ENCODE measurements around the gene TNFSF12. TPM values are rescaled to one million over a fixed set of nuclear protein-coding genes. Genes with fewer than 3 reads are reported as not detected.

TNFSF12 gene
- total and polyA plus RNA-seq, 2 donors from 2014 or later = 48.0 to 61.8 TPM

GRCh38 chr17:7541074-7541621 is 7.7 kb upstream of the TNFSF12 start:
- H3K4me1 ChIP-seq (ENCODE audit: control insufficient read depth in 2 of 3, insufficient read depth in 2 of 3, low read depth in 1 of 3, low read length in 3 of 3) = peaks cover 0 to 9% (median 3%) of the 10 kb centered on the region in 3 donors
- H3K27ac ChIP-seq (ENCODE audit: low read depth in 2 of 2, low read length in 2 of 2) = no peak overlapping the region
- H3K9ac ChIP-seq (ENCODE audit: low read length in 3 of 3) = no peak overlapping the region
- H3K4me3 ChIP-seq (ENCODE audit: low read length in 3 of 3) = no peak overlapping the region
- H3K9me3 ChIP-seq (ENCODE audit: control insufficient read depth in 2 of 3, insufficient read depth in 1 of 3, low read length in 3 of 3) = peaks cover 0 to 7% (median 0%) of the 10 kb centered on the region in 3 donors
- intact Hi-C loops (cut with DNase I) = no loop called here
- FAIRE-seq = no peak
- H3K36me3 ChIP-seq (ENCODE audit: control insufficient read depth in 2 of 3, insufficient read depth in 3 of 3, low read length in 3 of 3) = no peaks in the 10 kb centered on the region
- DNase-seq = peak in 1 of 5 donors; percentile 34
- TF ChIP-seq CTCF (IDR thresholded peaks at IDR 0.05; ENCODE audit: borderline replicate concordance, extremely low read depth, insufficient read depth) = no peak
- no peaks in the 10 kb centered on the region for H3K27me3 ChIP-seq (ENCODE audit: control insufficient read depth, insufficient read depth, low read length)

GRCh38 chr17:7544911-7545310 is 3.9 kb upstream of the TNFSF12 start:
- intact Hi-C loops (cut with DNase I) = no loop called here
- Histone ChIP-seq H3K9me3 (ENCODE audit: control insufficient read depth in 2 of 3, insufficient read depth in 1 of 3, low read length in 3 of 3) (no peaks in the 10 kb centered on the region), H3K4me3 (ENCODE audit: low read length in 3 of 3) (no peak overlapping the region), H3K36me3 (ENCODE audit: control insufficient read depth in 2 of 3, insufficient read depth in 3 of 3, low read length in 3 of 3) (no peaks in the 10 kb centered on the region), H3K4me1 (ENCODE audit: control insufficient read depth in 2 of 3, insufficient read depth in 2 of 3, low read depth in 1 of 3, low read length in 3 of 3) (peaks cover 0 to 12% (median 10%) of the 10 kb centered on the region in 3 donors), H3K27me3 (ENCODE audit: control insufficient read depth, insufficient read depth, low read length) (no peaks in the 10 kb centered on the region), H3K9ac (ENCODE audit: low read length in 3 of 3) (no peak overlapping the region), H3K27ac (ENCODE audit: low read depth in 2 of 2, low read length in 2 of 2) (no peak overlapping the region)
- no peak for TF ChIP-seq CTCF (IDR thresholded peaks at IDR 0.05; ENCODE audit: borderline replicate concordance, extremely low read depth, insufficient read depth)
- no peak for DNase-seq
- FAIRE-seq = peak; percentile 41

GRCh38 chr17:7549401-7550055 is 670 bp downstream of the TNFSF12 start:
- no peaks in the 10 kb centered on the region for H3K27me3 ChIP-seq (ENCODE audit: control insufficient read depth, insufficient read depth, low read length)
- H3K4me3 ChIP-seq (ENCODE audit: low read length in 3 of 3) = peak overlapping the region; percentile 53 to 70 (median 62)
- H3K9ac ChIP-seq (ENCODE audit: low read length in 3 of 3) = peak overlapping the region; percentile 42 to 95 (median 64)
- peaks cover 0 to 17% (median 10%) of the 10 kb centered on the region in 3 donors for H3K4me1 ChIP-seq (ENCODE audit: control insufficient read depth in 2 of 3, insufficient read depth in 2 of 3, low read depth in 1 of 3, low read length in 3 of 3)
- intact Hi-C loops (cut with DNase I) = no loop called here
- H3K27ac ChIP-seq (ENCODE audit: low read depth in 2 of 2, low read length in 2 of 2) = peak overlapping the region; percentile 88 to 93
- peak in 1 of 5 donors; percentile 58 for DNase-seq
- H3K36me3 ChIP-seq (ENCODE audit: control insufficient read depth in 2 of 3, insufficient read depth in 3 of 3, low read length in 3 of 3) = no peaks in the 10 kb centered on the region
- TF ChIP-seq CTCF (IDR thresholded peaks at IDR 0.05; ENCODE audit: borderline replicate concordance, extremely low read depth, insufficient read depth) = no peak
- FAIRE-seq = no peak
- H3K9me3 ChIP-seq (ENCODE audit: control insufficient read depth in 2 of 3, insufficient read depth in 1 of 3, low read length in 3 of 3) = no peaks in the 10 kb centered on the region
